Karpas-422 (cell line): ENCODE results near the gene CRABP2. TPM values are rescaled to one million over a fixed set of nuclear protein-coding genes. Genes with fewer than 3 reads are reported as not detected.

Source experiments
- DNase-seq: peaks from one replicate; pipeline ENCODE4 v3.0.0-alpha.2; 2015
- H2AFZ ChIP-seq: fragments of 200-600 bp; sonication (generic); 2 replicates; pipeline ENCODE4 v1.6.1; 2014; ENCODE audit warnings: antibody characterized with exemption, low read length, mixed read lengths
- H3K27ac ChIP-seq: fragments of 200-600 bp; sonication (generic); 2 replicates; pipeline ENCODE4 v1.5.1; 2014; ENCODE audit warnings: mild to moderate bottlenecking, low read length, moderate library complexity
- H3K27me3 ChIP-seq: fragments of 200-600 bp; sonication (generic); 2 replicates; pipeline ENCODE4 v1.6.1; 2014; ENCODE audit warnings: low read length, mixed read lengths
- H3K36me3 ChIP-seq: fragments of 200-600 bp; sonication (generic); 2 replicates; pipeline ENCODE4 v1.6.1; 2014; ENCODE audit warnings: low read length, mixed read lengths; ENCODE audit not compliant: insufficient read depth
- H3K4me1 ChIP-seq: fragments of 200-600 bp; sonication (generic); 2 replicates; pipeline ENCODE4 v1.6.1; 2014; ENCODE audit warnings: mild to moderate bottlenecking, low read length, mixed read lengths
- H3K4me2 ChIP-seq: fragments of 200-600 bp; sonication (generic); 2 replicates; pipeline ENCODE4 v1.6.1; 2014; ENCODE audit warnings: low read length, low read depth, mild to moderate bottlenecking; ENCODE audit not compliant: poor library complexity, severe bottlenecking
- H3K4me3 ChIP-seq: fragments of 200-600 bp; sonication (generic); 2 replicates; pipeline ENCODE4 v1.5.1; 2014; ENCODE audit warnings: mild to moderate bottlenecking, antibody characterized with exemption, low read length, mixed read lengths
- H3K79me2 ChIP-seq: fragments of 200-600 bp; sonication (generic); 2 replicates; pipeline ENCODE4 v1.6.1; 2014; ENCODE audit warnings: mild to moderate bottlenecking, low read length, mixed read lengths
- H3K9ac ChIP-seq: fragments of 200-600 bp; sonication (generic); 2 replicates; pipeline ENCODE4 v1.6.0; 2014; ENCODE audit warnings: low read length
- H3K9me2 ChIP-seq: fragments of 200-600 bp; sonication (generic), shearing (Covaris generic); replicated peaks from 2 replicates; pipeline ENCODE4 v1.6.0; 2014; ENCODE audit warnings: mild to moderate bottlenecking, low read length, moderate library complexity; ENCODE audit not compliant: insufficient read depth
- H3K9me3 ChIP-seq: fragments of 300-700, 200-600 bp; sonication (generic); 2 replicates; pipeline ENCODE4 v1.6.1; 2014; ENCODE audit warnings: low read length, mixed read lengths
- H4K20me1 ChIP-seq: fragments of 200-600 bp; sonication (generic); 2 replicates; pipeline ENCODE4 v1.6.1; 2014; ENCODE audit warnings: mild to moderate bottlenecking, antibody characterized with exemption, low read length, low read depth; ENCODE audit not compliant: insufficient read depth
- total RNA-seq: library from RNA; depleted of rRNA; stranded (reverse); fragments of >200 nt; shearing (Covaris generic); gene quantifications from 2 replicates; pipeline ENCODE4 v1.2.3, GENCODE V29; 2014; ENCODE audit warnings: low replicate concordance

CRABP2 gene
- total RNA-seq, 1 experiment from 2014 or later: 0.56 TPM

DNA sequence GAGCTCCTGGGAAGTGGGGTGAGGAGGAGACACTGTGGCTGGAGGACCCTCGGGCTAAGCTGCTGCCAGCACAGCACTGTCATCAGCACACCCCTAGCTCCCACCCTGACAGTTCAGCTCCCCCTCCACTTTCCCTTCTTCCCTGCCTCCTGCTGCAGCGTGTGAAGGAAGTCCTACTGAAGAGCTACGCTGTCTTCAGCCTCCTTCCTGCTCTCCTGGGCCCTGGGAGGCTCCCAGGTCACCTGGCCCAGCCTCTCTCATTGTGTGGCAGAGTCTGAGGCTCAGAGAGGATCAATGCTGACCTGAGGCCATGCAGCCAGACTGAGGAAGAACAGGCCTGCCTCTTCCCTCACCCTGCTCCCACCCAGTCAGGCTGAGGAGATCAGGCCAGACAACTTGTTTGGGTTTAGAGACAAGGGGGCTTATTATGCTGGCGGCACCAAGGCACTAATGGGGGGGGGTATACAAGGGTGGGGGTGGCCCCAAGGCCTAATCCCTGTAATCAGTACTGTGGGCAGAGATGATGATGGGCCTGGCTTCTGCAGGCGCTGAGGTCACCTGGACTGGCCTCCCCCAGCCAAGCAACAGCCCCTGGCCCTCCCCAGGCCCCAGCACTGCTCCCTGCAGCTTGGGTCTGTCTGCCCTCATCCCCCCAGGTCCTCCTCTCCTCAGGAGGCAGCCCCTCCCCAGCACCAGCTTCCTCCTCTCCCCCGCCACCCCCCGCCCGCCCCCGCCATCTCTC, 37.2 kb downstream of the CRABP2 start:
- no peaks in the 10 kb centered on the region for H3K27me3 ChIP-seq
- no peak for DNase-seq
- no peak overlapping the region for H3K9ac ChIP-seq
- no peak overlapping the region for H3K4me3 ChIP-seq
- no peaks in the 10 kb centered on the region for H3K79me2 ChIP-seq
- H3K36me3 ChIP-seq: no peaks in the 10 kb centered on the region
- H3K4me1 ChIP-seq: peaks cover 3% of the 10 kb centered on the region; the same call in 1 of the 2 replicates
- no peaks in the 10 kb centered on the region for H3K9me2 ChIP-seq
- no peak overlapping the region for H3K4me2 ChIP-seq
- no peak overlapping the region for H3K27ac ChIP-seq
- H4K20me1 ChIP-seq: no peaks in the 10 kb centered on the region; the same call in 1 of the 2 replicates
- no peak overlapping the region for H2AFZ ChIP-seq
- H3K9me3 ChIP-seq: no peaks in the 10 kb centered on the region

DNA sequence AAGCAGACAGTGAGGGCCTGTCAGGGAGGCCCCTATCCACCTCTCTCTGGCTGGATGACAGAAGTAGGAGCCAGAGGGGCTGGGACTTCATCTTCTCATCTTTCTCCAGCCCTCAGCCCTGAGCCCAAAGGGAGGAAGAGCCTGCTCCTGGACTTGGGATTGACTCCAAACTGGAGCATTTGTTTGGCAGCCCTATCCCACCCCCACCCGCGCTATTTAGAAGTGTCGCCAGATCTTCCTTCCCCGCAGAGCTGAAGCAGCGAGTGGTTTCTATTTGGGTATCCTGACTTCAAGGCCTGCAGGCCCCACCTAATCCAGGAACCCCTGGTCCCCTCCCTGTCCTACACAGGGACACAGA, 37.8 kb downstream of the CRABP2 start:
- Histone ChIP-seq H3K36me3 (no peaks in the 10 kb centered on the region), H3K4me3 (no peak overlapping the region), H3K4me2 (no peak overlapping the region), H3K9me2 (no peaks in the 10 kb centered on the region), H2AFZ (no peak overlapping the region), H3K79me2 (no peaks in the 10 kb centered on the region), H3K27me3 (no peaks in the 10 kb centered on the region), H4K20me1 (no peaks in the 10 kb centered on the region; the same call in 1 of the 2 replicates), H3K9me3 (no peaks in the 10 kb centered on the region), H3K9ac (no peak overlapping the region), H3K27ac (no peak overlapping the region), H3K4me1 (peaks cover 3% of the 10 kb centered on the region; the same call in 1 of the 2 replicates)
- DNase-seq: no peak

DNA sequence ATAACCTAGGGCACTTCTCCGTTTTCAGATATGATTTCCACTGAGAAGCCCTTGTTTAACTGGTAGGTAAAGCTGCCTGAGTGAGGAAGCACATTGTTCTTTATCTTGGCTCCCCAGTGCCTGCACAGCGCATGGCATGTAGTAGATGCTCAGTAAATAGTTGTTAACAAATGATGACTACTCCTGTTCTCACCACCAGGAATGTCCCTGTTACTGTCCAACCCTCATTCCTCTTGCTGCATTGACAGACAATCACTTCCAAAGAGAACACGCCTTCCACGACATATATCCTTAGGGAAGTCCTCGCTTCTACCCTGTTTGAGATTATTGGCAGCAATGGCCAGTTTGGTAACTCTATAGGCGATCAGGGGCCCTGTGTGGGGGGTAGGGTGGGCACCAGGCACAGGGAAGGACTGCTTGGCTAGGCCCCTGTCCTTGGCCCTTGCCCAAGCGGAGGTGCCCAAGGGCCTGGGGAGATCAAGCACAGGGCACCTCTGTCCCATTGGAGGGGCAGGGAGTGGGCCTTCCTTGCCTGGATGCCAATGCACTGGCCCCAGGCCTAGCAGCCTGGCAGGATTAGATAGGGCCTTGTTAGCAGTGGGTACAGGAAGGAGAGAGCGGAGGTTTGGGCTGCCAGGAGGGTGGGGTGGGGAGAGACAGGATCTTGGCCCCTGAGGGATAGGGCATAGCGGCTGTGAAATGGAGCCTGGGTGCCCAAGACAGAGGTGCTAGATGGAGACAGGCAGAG, 38.3 kb downstream of the CRABP2 start:
- no peaks in the 10 kb centered on the region for H3K36me3 ChIP-seq
- H3K4me2 ChIP-seq: no peak overlapping the region
- no peak overlapping the region for H3K27ac ChIP-seq
- no peak overlapping the region for H3K9ac ChIP-seq
- H2AFZ ChIP-seq: no peak overlapping the region
- H3K4me3 ChIP-seq: no peak overlapping the region
- no peaks in the 10 kb centered on the region; the same call in 1 of the 2 replicates for H4K20me1 ChIP-seq
- DNase-seq: no peak
- H3K9me2 ChIP-seq: no peaks in the 10 kb centered on the region
- no peaks in the 10 kb centered on the region for H3K79me2 ChIP-seq
- H3K4me1 ChIP-seq: peaks cover 6% of the 10 kb centered on the region
- H3K9me3 ChIP-seq: no peaks in the 10 kb centered on the region
- H3K27me3 ChIP-seq: no peaks in the 10 kb centered on the region

DNA sequence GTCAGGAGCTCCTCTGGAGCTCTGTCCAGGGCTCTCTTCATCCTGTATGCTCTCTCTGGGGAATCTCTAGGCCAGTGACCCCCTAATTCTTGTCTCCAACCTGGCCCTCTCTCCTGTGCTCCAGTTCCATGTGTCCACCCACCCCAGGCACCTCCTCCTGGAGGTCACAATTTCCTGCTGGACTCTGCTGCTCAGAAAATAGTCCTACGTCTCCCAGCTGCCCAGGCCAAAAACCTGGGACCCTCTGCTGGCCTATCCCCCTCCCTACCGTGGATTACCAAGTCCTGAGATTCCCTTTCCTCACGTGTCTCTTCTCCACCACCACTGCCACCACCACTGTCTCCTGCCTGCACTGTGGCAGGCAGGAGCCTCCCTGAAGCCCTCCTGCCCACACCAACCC, 39.8 kb downstream of the CRABP2 start:
- Histone ChIP-seq H3K27me3 (no peaks in the 10 kb centered on the region), H3K27ac (no peak overlapping the region), H3K9me2 (no peaks in the 10 kb centered on the region), H2AFZ (no peak overlapping the region), H4K20me1 (no peaks in the 10 kb centered on the region; the same call in 1 of the 2 replicates), H3K4me1 (peaks cover 7% of the 10 kb centered on the region), H3K79me2 (no peaks in the 10 kb centered on the region), H3K9ac (no peak overlapping the region), H3K36me3 (no peaks in the 10 kb centered on the region), H3K4me2 (no peak overlapping the region), H3K4me3 (no peak overlapping the region), H3K9me3 (no peaks in the 10 kb centered on the region)
- DNase-seq: no peak

DNA sequence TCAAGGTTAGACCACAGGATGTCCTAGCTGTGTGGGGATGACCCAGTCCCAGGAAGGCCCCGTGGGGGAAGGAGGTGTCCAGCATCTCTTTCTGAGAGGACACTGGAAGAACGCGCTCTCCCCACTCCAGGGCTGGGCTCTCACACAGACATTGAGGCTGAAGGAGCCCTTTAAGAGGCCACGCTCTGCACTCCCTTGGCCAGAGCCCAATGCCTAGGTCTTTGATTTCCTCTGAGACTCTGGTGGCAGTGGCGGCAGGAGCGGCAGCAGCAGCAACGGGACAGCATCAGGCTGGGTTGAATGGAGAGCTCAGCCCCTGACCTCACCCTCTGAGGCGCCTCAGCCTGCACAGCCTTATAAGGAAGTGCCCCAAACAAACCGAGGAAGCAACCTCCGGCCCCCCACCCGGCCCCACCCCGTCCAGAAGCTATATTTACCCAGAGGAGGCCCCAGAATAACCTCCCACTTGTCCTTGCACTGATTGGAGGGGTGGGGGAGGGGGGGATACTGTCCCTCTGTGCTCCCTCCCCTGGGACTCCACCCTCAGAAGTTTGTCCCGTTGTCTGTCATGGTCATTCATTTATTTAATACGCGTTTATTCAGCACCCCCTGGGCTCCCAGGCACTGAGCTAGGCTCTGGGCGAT, 40.5 kb downstream of the CRABP2 start:
- Histone ChIP-seq H3K9ac (no peak overlapping the region), H2AFZ (no peak overlapping the region), H4K20me1 (no peaks in the 10 kb centered on the region; the same call in 1 of the 2 replicates), H3K9me3 (no peaks in the 10 kb centered on the region), H3K4me1 (peaks cover 7% of the 10 kb centered on the region), H3K9me2 (no peaks in the 10 kb centered on the region), H3K79me2 (no peaks in the 10 kb centered on the region), H3K4me2 (no peak overlapping the region), H3K27me3 (no peaks in the 10 kb centered on the region), H3K36me3 (no peaks in the 10 kb centered on the region), H3K4me3 (no peak overlapping the region), H3K27ac (no peak overlapping the region)
- DNase-seq: no peak

DNA sequence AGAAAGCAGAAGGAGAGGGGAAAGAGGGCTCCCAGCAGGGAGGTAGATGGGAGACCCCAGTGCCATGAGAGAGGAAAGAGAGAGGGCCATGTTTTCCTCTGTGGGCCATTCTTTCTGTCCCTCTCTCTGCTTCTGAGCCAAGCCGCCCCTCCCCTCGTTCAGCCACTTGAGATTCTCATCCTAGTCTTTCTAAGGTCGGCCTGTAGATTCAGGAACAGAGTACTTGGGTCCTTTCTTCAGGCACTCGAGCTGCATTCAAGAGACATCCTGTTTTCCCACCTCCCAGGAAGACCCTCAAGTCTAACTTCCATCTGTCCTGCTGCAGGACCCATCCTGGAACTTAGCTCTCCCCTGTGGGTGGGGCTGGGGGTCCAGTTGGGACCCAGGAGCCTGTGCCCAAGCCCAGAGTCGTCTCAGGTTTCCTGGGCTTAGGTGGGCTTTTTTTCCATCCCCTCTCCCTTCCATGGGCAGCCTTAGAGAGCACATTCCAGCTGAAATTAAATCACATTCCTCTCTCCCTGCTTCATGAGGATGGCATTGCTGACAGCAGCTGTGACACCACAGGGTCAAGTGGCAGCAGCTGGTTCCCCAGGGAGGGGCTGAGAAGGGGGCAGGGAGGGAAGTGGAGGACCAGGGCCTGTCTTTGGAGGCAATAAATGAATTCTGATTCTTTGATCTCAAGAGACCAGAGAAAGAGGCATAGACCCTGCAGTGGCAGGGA, 41.2 kb downstream of the CRABP2 start:
- no peak overlapping the region for H3K4me3 ChIP-seq
- H3K4me1 ChIP-seq: peaks cover 8% of the 10 kb centered on the region
- no peak overlapping the region for H3K27ac ChIP-seq
- no peaks in the 10 kb centered on the region for H3K79me2 ChIP-seq
- no peaks in the 10 kb centered on the region for H3K36me3 ChIP-seq
- H3K9me2 ChIP-seq: no peaks in the 10 kb centered on the region
- no peak overlapping the region for H2AFZ ChIP-seq
- no peak overlapping the region for H3K9ac ChIP-seq
- no peak overlapping the region for H3K4me2 ChIP-seq
- no peak for DNase-seq
- H3K9me3 ChIP-seq: no peaks in the 10 kb centered on the region
- H4K20me1 ChIP-seq: no peaks in the 10 kb centered on the region; the same call in 1 of the 2 replicates
- no peaks in the 10 kb centered on the region for H3K27me3 ChIP-seq

DNA sequence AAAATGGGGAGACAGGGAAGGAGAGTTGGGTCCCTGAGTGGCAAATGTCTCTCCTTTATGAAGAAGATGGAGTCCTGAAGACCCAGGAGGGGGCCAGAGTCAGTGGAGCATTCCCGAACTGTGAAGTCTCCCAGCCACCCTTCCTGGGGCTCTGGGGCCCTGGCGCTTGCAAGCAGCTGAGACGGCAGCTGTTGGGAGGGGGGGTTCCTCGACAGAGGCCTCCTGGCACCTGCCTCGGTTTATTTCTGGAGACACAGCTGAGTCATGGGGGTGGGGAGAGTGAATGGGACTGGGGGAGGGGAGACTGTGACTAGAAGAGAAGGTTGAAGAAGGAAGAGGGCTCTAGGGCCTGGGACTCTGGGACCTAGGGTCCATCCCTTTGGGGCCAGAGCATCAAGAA, 42.2 kb downstream of the CRABP2 start:
- H2AFZ ChIP-seq: no peak overlapping the region
- peaks cover 11% of the 10 kb centered on the region for H3K4me1 ChIP-seq

DNA sequence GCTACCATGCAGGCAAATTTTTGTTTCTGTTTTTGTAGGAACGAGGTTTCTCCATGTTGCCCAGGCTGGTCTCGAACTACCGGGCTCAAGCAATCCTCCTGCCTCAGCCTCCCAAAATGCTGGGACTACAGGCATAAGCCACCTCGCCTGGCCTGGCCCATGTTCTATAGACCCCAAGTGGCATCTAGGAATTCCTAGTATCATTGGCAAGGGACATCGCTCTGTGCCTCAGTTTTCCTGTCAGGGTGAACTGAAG, 42.7 kb downstream of the CRABP2 start:
- no peak overlapping the region for H3K27ac ChIP-seq
- no peak overlapping the region for H3K9ac ChIP-seq
- H3K9me2 ChIP-seq: no peaks in the 10 kb centered on the region
- H3K4me3 ChIP-seq: no peak overlapping the region
- H3K27me3 ChIP-seq: no peaks in the 10 kb centered on the region
- H4K20me1 ChIP-seq: no peaks in the 10 kb centered on the region; the same call in 1 of the 2 replicates
- H3K36me3 ChIP-seq: no peaks in the 10 kb centered on the region
- no peak overlapping the region for H3K4me2 ChIP-seq
- no peak for DNase-seq
- H2AFZ ChIP-seq: no peak overlapping the region
- H3K9me3 ChIP-seq: no peaks in the 10 kb centered on the region
- peaks cover 11% of the 10 kb centered on the region for H3K4me1 ChIP-seq
- no peaks in the 10 kb centered on the region for H3K79me2 ChIP-seq

More for the DNA sequence above, 42.2 kb downstream of the CRABP2 start:
- no peaks in the 10 kb centered on the region for H3K9me2 ChIP-seq
- no peaks in the 10 kb centered on the region for H3K9me3 ChIP-seq
- no peak overlapping the region for H3K4me3 ChIP-seq
- no peak for DNase-seq
- no peaks in the 10 kb centered on the region; the same call in 1 of the 2 replicates for H4K20me1 ChIP-seq
- no peak overlapping the region for H3K27ac ChIP-seq
- no peak overlapping the region for H3K9ac ChIP-seq
- no peaks in the 10 kb centered on the region for H3K27me3 ChIP-seq
- H3K4me2 ChIP-seq: no peak overlapping the region
- no peaks in the 10 kb centered on the region for H3K79me2 ChIP-seq
- H3K36me3 ChIP-seq: no peaks in the 10 kb centered on the region
